Cardiac fibroblast (primary cell): ENCODE data around the gene SPI1.
"Not testable (repeated sequence)": the region's sequence is repeated elsewhere in the genome, so short reads cannot be mapped to it uniquely, and the experiment has no call there.

ENCODE experiments used
- DNase-seq, 2 donors: peaks; one replicate each; pipeline versions ENCODE4 v3.0.0 to v3.0.0-alpha.2; 2010; ENCODE audit warnings: low read depth in 2 of 2
- H3K4me3 ChIP-seq, 2 donors: replicated peaks in 1 of 2; 1 replicate in 1 of 2; 2 replicates in 1 of 2; pipeline ENCODE4 v1.5.1; 2011; ENCODE audit warnings: low read depth in 2 of 2, low read length in 2 of 2, mild to moderate bottlenecking in 2 of 2, moderate library complexity in 1 of 2
- TF ChIP-seq, protein P1 (sequence below): IDR thresholded peaks from one replicate; pipeline ENCODE4 v1.5.1; 2011; ENCODE audit warnings: low read depth, mild to moderate bottlenecking, low read length, inconsistent platforms

Gene SPI1

DNA sequence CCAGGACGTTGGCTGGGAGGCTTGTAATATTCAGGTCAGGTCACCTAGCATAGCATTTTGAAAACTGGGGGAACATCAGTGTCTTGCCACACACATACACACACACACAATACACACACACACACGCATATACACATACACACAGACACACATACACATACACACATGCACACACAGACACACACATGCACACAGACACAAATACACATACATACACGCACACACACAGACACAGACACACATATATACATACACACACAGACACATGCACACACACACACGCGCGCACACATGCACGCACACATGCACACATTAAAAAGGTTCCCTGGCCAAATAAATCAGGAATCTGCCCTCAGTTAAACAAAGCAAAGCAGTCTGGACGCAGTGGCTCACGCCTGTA, 38.3 kb downstream of the SPI1 start:
- H3K4me3 ChIP-seq, result no peak overlapping the region
- TF ChIP-seq, protein P1, sequence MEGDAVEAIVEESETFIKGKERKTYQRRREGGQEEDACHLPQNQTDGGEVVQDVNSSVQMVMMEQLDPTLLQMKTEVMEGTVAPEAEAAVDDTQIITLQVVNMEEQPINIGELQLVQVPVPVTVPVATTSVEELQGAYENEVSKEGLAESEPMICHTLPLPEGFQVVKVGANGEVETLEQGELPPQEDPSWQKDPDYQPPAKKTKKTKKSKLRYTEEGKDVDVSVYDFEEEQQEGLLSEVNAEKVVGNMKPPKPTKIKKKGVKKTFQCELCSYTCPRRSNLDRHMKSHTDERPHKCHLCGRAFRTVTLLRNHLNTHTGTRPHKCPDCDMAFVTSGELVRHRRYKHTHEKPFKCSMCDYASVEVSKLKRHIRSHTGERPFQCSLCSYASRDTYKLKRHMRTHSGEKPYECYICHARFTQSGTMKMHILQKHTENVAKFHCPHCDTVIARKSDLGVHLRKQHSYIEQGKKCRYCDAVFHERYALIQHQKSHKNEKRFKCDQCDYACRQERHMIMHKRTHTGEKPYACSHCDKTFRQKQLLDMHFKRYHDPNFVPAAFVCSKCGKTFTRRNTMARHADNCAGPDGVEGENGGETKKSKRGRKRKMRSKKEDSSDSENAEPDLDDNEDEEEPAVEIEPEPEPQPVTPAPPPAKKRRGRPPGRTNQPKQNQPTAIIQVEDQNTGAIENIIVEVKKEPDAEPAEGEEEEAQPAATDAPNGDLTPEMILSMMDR, result no peak

DNA sequence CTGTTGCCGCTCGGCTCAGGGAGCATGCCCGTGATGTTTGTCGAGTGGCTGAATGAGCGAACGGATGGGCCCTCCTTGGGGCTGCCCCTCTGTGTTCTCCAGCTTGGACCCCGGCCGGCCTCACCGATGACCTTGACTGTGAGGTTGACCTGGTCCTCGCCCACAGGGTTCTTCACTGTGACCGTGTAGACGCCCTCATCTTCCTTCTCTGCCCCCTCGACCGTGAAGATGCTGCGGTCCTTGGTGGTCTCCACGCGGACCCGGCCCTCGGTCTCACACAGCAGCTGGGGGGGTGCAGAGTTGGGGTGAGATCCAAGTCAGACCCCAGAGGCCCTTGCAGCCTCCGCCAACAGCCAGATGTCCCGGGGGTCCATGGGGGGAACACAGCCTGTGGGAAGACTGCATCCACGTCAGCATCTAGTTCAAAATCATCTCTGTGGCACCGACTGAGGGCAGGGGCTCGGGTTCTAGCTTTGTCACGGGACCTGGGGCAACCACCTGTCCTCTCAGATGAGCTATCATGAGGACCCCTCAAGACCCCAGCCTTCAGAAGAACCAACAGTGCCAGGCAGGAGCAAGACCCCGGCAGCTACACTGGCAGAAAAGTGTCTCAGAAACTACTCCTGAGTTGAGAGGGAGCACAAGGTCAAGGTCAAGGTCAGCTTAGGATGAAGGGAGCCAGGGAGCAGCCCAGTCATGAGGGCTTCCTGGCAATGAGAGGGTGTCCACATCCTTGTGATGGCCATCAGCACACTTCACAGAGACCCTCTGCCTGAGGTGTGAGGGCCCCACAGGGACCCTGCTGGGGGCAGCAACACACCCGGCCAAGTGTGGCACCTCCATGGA, 39.7 kb downstream of the SPI1 start:
- TF ChIP-seq, protein P1, result no peak
- H3K4me3 ChIP-seq, result no peak overlapping the region
- no peak for DNase-seq

More for the DNA sequence above, 38.3 kb downstream of the SPI1 start:
- DNase-seq, result no peak

DNA sequence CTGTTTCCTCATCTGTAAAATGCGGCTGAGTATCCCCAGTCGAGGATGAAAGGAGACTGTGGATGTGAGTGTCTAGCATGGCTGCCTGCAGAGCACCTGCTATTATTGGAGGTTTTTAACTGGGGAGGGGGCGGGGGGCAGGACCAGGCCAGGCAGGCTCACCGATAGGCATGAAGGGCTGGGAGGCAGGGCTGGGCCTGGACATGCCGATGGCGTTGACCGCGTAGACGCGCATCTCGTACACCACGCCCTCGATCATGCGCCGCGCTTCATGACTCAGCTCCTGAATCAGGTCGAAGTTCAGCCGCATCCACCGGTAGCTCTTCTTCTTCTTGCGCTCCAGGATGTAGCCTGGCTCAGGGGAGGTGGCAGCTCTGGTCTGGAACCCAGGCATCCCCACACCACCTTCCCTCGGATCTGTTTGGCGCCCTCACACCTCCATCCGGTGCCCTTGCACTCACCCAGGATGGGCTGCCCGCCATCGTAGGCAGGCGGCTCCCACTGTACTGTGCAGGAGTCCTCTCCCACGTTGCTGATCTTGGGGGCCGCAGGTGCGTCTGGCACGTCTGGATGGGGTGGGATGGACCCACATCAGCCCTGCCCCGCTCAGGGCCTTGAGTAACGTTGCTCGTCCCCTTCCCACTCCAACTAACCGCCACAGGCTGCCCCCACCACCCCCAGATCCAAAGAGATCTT, 41.0 kb downstream of the SPI1 start:
- DNase-seq, result no peak
- no peak overlapping the region for H3K4me3 ChIP-seq
- TF ChIP-seq, protein P1, result no peak

DNA sequence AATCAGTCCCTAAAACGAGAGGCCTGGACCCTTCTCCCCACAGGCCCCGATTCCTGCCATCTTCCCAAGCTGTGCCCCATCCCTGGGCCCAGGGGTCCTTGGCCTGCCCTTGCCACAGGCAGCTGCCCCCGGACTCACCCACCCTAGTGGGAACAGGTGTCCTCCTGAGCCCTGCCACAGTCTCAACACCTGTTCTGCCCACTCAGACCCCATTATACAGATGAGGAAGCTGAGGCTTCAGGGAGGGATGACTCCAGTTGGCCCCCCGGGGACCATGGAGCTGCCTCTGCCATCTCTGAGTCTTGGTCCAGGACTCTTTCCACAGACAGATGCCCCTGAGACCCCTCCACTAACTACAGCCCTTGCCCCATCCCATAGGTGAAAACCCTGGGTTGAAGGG, 41.8 kb downstream of the SPI1 start:
- H3K4me3 ChIP-seq, result no peak overlapping the region
- DNase-seq, result no peak
- TF ChIP-seq, protein P1, result no peak

DNA sequence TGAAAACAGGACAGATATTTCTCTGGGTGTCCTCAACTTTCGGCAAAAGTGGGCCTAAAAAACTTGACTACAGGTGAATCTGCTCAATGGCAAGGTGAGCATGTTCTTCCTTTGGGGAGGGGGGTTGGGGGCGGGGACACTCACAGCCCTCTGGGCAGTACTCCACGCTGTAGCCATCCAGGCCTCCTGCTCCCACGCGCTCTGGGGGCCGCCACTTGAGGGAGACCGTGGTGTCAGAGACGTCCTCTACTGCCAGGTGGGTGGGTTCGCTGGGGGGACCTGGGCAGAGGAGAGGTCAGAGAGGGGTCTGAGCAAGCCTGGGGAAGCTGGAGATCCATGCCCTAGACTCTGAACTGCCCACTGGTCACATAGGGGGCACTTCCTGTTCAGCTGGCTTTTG, 42.6 kb downstream of the SPI1 start:
- no peak for DNase-seq
- TF ChIP-seq, protein P1, result no peak
- H3K4me3 ChIP-seq, result no peak overlapping the region

DNA sequence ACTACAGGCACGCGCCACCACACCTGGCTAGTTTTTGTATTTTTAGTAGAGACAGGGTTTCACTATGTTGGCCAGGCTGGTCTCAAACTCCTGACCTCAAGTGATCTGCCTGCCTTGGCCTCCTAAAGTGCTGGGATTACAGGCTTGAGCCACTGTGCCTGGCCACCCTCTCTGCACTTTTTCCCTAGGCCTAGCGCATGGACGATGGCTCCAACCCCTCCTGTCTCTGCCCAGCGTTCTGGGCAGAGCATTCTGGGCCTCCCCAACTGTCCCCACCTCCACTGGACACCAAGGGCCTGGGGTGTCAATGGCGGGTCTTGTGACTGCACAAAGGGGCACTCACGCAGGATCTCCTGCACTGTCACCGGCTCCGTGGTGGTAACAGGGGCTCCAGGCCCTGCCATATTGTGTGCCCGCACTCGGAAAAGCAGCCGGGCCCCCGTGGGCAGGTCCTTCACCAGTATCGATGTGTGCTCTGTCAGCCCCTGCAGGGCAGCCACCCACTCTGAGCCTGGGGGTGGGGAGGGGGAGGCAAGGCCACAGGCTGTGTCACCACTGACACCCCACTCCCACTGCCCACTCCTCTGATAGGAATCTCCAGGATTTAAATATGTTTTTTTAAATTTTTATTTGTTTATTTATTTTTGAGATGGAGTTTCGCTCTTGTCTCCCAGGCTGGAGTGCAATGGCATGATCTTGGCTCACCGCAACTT, 43.5 kb downstream of the SPI1 start:
- H3K4me3 ChIP-seq, result not testable (repeated sequence)

More for the DNA sequence above, 43.5 kb downstream of the SPI1 start:
- DNase-seq, result not testable (repeated sequence)
